Measurements from ENCODE around the gene OGDHL. TPM values are rescaled to one million over a fixed set of nuclear protein-coding genes. Genes with fewer than 3 reads are reported as not detected.
"Not testable (repeated sequence)": the region's sequence is repeated elsewhere in the genome, so short reads cannot be mapped to it uniquely, and the experiment has no call there.

Gene OGDHL
- total RNA-seq, 1 donor from 2014 or later: 0.20 TPM

DNA sequence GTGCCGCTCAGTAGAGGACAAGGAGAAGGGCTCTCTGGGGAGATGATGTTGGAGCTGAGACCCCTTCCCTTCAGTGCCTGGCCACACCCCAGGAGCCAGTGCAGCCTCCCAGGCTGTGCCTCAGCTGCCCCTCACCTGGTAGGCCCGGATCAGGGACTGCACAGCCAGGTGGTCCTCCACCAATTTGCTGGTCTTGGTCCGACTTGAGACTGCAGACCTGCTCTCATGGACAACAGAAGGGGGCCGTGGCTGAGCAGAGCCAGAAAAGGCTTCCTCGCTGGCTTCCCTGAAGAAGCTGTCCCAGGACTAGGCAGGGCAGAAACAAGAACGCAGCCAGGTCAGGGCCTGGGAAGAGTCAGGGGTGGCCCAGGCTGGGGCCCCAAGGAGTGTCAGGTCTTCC, 5.5 kb downstream of the OGDHL start:
- intact Hi-C loops (cut with micrococcal nuclease): no loop called here

DNA sequence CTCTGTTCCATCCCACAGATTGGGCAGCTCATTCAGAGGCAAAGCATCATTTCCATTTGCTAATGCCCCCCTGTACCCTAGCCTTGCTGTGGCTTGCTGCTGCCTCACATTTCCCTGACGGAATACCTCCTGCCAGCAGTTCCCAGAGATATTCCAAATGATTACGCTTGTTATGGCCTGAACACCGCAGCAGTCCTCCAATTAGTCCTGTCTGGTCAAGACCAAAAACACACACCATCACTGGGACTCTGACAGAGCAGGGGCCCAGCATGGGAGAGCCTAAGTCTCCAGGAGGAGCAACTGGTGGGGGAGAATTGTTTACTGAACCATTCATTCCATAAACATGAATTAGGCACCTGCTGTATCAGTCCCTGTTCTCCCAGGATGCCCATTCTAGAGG, 6.1 kb downstream of the OGDHL start:
- intact Hi-C loops (cut with micrococcal nuclease): no loop called here

DNA sequence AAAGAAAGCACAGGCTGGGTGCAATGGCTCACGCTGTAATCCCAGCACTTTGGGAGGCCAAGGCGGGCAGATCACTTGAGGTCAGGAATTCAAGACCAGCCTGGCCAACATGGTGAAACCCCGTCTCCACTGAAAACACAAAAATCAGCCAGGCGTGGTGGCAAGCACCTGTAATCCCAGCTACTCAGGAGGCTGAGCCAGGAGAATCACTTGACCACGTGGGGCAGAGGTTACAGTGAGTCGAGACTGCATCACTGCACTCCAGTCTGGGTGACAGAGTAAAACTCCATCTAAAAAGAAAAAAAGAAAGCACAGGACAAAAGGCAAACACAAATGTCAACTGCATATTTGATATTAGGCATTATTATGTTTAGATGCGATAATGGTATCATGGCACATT, 7.2 kb downstream of the OGDHL start:
- intact Hi-C loops (cut with micrococcal nuclease): not testable (repeated sequence)

DNA sequence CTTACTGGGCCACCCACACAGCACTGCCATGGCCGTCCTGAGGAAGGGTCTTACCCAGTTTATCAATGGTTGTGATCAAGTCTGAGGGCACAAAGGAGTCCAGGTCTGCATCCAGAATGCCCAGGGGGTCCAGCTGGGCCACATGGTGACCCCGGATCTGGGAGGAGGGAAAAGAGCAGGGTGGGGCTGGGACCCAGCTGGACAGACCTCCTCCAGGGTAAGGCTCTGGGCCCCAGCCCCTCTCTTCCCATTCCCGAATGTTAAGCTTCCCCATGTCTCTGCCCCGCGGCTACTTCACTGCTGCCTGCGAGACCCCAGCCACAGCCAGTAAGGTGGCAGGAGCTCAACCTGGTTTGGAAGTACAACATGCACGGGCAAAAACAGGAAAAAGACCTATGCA, 9.5 kb downstream of the OGDHL start:
- intact Hi-C loops (cut with micrococcal nuclease): no loop called here

DNA sequence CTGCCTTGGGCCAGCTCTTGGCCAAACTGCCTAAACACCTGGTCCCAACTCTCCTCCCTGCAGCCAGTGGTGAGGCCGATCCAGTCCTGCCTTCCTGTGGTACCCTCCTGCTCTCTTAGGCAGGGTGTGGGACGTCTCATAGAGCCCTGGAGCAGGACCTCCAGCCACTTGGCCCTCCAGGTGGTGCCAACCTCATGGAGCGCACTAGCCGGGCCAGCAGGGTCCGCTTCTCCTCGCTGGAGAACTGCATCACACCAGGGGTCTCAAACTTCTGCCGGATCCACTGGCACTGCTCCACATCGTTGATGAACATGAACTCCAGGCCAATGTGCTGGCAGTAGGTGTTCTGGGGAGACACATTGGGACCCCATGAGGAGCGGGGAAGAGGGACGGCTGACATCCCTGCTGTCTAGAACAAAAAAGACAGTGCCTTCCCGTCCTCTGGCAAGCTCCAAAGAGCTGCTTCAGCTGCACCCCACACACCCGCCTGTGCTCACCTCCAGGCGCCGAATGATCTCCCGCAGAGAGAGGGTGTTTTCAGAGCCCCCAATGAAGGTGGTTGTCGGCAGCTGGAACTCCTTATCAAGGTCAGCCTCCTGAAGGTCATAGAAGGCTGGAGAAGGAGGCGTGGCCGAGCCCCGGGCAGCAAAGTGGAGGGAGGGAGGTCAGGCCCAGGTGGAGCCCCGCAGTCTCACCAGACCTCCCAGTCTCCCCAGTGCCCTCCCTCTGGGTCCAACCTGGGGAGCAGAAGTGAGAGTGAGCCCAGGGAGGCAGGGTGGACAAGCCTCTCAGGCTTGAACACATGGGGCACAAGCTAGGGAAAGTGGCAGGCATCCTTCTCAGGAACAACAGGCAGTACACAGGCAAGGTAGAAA, 10.2 kb downstream of the OGDHL start:
- intact Hi-C loops (cut with micrococcal nuclease): no loop called here

DNA sequence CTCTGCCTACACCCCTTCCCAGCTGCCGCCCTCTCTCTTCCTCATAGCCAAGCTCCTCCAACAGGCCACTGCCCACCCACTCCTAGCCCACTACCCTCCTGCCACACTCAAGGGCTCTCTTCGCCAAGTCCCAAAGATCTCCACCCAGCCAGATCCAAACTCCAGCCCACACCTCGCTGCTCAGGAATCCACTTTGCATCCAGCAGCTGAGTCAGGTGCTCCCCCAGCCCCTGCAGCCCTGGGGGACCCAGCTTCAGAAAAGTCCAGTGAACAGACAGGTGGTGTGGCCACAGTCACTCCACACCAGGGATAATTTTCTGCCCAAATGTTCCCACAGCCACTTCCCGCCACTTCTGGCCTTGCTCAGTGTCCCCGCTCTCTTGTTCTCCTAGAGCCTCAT, 10.9 kb downstream of the OGDHL start:
- intact Hi-C loops (cut with micrococcal nuclease): no loop called here

DNA sequence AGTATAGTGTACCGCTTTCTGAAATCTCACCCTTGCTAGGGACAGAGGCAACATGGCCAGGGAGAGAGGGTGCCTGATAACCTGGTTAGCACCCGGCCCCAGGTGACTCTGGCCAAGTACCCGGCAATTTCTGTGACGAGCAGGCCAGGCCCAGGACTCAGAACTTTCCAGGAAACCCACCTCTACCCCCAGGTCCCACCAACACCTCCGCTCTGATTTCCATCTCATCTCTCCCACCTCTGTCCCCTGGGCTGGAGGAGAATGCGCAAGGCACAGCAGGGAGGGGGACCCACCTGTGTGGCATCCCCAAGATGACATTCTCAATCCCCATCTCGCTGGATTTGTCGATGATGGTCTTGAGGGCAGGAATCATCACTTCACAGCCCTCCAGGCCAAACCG, 11.6 kb downstream of the OGDHL start:
- intact Hi-C loops (cut with micrococcal nuclease): no loop called here

DNA sequence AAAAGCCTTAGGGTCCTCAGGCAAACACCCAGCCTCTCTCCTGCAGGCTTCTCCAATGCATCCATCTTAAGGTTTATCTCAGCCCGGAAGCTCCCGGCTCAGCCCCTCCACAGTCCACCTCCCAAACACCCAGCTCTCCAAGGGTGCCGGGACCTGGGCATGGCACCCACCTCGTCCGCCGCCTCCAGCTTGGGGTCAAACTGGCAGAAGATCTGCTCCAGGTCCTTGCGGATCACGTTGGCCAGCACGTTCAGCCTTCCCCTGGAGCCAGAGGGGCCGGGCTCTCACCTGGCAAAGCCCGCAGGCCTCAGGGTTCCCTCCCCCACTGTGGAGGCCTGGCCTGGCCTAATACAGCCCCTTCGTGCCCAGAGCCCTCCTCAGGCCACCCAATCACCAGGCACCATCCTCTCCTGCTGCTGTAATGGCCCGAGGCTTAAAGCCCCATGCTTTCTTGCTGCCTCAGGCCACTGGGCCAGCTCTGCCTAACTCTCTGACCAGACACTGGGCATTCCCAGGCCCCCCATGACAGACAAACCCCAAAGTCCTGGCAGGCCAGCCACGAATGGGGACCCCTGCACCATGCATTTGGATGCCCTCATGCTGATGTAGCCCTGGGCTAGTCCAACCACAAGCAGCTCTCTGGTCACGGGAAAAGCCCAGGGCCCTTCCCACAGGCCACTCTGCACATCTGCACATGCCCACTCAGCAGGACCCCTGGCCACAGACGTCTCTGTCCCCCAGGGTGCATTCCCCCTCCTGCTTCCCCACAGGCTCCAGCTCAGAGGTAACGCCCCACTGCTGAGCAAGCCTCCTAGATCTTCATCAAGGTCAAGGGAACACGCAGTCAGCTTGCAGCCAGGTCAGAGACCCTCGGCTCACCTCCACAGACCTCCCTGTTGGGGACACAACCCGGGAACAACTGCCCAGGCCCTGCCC, 12.3 kb downstream of the OGDHL start:
- intact Hi-C loops (cut with micrococcal nuclease): no loop called here

DNA sequence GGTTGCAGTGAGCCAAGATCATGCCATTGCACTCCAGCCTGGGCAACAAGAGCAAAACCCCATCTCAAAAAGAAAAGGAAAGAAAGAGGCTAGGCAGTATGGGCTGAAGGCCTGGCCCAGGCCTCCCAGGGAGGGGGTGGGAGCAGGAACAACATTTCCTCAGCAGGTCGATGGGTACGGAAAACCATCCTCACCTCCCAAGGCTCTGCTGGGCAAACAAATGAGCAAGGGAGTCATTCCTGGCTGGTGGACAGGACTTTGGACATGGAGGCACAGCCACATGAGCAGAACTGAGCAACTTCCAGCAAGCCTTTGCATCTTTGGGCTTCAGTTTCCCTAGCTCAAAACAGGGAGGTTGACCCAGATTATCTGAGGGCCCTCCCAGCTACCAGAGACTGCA, 13.0 kb downstream of the OGDHL start:
- intact Hi-C loops (cut with micrococcal nuclease): no loop called here

DNA sequence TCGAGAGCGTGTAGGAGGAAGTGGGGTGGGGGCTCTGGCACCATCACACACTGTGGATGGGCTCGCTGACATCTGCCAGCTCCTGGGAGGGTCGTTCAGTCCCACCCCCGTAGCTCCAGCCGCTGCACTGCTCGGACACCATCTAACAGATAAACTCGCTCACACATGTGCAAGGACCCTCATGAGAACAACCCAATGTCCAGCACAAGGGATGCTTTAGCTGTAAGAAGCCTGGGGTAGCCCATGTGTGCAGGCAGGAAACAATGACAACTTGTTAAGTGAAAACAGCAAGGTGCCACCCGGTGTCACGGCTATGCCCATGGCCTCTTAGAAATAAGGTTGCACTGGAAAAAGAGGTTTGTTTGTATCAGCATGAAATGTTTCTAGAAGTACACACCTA, 14.1 kb downstream of the OGDHL start:
- intact Hi-C loops (cut with micrococcal nuclease): no loop called here

DNA sequence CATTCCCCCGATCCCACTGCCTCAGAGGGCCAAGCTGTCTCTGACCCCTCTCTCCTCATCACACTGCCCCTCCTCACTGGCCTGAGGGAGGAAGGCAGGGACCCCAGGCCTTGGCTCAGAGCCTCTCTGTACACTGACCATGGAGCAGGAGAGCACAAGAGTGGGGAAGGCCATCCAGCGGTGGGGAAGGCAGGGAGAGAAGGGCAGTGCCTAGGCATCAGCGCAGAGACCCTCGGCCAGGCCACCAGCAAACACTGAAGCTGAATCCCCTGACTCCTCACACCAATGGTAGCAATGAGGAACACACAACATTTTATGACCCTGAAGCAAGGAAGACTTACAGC, 14.8 kb downstream of the OGDHL start:
- intact Hi-C loops (cut with micrococcal nuclease): no loop called here

DNA sequence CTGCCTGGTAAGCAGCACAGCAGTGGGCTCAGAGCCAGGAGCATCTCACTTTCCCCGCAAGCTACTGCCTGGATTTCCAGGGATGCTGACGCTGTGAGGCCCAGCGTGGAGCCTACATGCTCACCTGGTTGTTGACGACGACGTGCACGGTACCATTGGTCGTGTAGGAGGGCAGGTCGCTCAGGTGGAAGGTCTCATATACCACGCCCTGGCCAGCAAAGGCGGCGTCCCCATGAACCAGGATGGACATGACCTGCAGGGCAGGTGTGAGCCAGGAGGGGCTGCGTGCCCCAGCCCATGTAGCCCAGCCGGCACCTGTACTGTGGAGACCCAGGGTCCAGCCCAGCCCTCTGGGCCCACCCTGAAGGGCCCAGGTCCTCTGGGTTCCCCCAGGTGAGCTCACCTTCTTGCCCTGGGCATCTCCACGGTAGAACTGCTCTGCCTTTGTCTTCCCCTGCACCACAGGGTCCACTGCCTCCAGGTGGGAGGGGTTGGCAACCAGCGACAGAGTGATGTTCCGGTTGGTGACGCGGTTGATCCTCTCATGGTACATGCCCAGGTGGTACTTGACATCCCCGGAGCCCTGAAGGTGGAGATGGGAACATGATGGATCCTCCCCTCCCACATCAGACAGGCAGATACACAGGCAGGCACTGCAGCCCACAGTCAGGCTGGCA, 15.4 kb downstream of the OGDHL start:
- intact Hi-C loops (cut with micrococcal nuclease): no loop called here

DNA sequence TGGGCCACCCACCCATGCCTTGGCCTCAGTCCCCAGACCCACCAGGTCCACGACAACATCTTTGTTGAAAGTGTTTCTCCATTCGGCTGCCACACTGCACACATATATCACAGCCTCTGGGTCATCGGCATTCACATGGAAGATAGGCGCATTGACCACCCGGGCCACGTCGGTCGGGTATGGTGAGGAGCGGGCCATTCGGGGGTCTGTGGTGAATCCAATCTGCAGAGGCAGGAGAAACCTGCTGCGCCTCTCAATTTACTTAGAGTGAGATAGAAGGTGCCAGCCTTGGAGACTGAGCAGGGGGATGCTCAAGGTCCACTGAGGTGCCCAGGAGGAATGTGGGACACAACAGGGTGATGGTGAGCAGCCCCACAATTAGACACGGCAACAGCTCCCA, 16.4 kb downstream of the OGDHL start:
- intact Hi-C loops (cut with micrococcal nuclease): no loop called here

DNA sequence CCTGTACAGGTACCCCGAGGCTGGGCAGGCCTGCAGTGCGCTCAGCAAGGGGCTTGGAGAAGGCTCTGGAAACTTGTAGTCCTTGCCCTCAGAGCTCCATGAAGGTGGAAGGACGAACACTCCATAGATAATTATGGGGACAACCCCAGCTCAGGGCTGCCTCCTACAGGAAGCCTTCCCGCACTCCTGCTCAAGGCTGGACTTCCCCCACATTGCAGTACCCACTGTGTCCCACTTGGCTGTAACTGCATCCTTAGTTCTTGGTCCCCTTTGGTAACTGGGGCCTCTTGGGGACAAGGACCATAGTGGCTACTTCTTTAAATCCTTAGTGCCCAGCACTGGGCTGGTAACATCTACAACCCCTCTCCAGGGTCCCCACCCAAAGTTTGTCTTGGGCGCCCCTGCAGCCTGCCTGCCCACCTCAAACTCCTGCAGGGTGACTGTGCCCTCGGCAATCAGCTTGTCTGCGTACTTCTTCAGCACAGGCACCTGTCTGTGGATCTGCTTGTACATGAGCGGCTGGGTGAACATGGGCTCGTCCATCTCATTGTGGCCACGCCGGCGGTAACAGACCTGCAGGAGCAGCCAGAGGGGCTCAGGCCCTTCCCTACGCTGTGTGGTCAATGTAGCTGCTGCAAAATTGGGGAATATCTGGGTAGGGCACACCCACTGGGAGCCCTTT, 17.1 kb downstream of the OGDHL start:
- intact Hi-C loops (cut with micrococcal nuclease): no loop called here

DNA sequence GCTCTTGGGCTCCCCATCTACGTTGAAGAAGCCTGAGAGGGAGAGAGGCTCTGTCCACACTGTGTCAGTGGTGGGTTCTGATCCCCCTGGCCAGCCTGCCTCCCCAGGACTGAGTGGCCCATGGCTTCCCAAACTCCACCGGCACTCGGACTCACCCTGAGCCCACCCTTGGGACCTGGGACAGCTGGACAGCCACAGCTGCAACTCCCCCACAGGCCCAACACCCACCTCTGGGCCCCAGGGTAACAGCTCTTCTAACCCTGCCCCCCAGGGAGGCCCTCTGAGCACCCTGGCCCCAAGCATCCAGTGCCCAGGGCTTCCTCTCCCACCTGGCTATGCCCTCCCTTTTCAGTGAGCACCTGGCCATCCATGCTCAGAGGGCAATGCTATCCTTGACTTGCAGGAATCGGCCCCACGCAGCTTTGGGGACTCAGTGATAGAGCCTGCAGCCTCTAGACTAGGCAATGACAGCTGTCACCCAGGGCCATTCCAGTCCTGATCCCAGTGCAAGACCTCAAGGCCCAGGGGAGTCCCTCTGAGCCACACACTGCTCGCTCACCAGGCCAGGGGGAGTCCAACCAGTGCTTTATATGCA, 17.9 kb downstream of the OGDHL start:
- intact Hi-C loops (cut with micrococcal nuclease): no loop called here

DNA sequence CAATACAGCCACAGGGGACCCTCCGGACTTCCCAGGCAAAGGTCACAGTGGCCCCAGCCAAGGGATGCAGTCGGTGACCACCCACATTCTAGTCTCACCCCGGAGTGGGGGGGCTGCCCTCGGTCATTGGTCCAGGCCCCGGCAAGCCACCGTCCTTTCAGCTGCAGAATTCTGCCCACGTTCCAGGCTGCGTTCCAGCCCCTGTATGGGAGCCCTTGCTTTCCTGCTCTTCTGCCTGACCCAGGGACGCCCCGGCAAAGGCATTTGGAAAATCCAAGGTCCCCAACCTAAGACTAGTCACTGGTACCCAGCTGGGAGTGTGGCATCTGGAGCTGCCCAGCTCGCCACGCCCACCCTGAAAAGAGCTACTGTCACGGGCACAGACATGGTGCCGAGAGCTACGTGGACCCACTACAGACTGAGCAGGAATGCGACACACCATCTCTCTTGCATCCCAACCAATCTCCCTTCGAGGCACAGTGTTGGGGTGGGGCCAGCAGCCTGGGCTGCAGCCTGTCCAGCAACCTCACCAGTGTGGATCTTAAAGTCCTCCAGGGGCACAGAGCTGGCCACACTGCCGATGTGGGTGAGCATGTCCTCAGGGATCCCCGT, 18.6 kb downstream of the OGDHL start:
- intact Hi-C loops (cut with micrococcal nuclease): no loop called here

DNA sequence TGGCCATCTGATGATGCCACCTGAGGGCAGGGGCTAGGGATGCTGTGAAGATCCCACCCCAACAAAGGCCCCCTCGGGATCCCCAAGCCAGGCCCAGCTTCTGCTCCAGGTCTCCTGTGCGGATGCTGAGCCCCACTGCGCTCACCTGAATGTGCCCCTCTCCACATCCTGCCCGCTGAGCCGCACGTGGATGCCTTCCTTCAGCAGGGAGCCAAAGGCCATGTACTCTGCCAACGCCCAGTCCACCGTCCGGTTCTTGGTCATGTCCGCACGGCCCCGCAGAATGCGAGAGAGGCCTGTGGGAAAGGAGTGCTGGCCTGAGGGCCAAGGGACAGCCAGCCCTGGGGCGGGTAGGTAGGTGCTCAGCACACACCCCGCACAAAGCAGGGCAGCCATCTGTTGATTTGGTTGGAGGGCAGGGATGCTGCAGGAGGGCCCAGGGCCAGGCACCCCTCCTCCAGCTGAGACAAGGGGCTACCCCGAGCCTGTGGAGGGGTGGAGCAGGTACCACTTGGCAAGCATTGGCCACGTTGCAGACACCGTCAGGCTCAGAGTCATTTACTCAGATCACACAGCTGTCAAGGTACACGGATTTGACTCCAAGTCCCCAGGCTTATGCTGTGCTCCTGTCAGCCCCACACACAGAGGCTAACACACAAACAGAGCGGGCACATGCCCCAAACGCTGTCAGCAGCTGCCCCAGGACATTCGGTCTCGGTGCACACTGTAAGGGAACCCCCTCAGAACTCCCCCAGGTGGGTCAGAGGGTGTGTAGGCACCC, 19.2 kb downstream of the OGDHL start:
- intact Hi-C loops (cut with micrococcal nuclease): no loop called here

DNA sequence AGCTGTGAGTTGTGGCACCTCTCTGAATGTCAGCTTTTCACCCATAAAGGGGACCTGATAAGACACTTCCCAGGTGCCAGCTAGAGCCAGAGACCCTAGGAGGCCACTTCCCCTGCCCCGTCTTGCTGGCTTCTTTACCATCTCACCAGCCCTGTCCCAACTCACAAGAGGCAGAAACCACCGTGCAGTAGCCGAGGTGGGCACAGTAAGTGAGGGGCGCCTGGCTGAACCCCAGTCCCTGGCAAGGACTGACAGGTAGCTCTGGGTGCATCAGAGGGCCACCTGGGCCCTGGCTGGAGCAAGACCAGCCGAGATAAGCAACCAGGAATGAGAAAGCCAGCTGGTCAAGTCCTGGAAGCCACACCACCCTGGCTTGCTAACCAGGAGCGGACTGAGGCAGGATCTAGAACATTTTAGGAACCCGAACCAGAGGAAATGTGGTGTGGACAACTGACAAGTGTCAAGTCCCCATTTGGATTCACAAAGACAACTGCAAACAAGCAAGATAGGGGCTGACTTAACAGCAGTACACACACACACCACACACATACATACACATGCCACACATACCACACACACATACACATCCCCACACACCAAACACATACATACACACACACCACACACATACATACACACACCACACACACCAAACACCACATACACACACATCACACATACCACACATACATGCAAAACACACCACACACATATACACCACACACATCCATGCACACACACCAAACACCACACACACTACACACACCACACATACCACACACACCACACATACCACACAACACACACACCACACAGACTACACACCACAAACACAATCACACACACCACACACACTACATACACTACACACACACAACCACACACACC, 20.8 kb downstream of the OGDHL start:
- intact Hi-C loops (cut with micrococcal nuclease): no loop called here

Measured in T-helper 2 cell treated with Interferon-gamma antibody and Interleukin-4, amounts not matched to agents 100 ng/mL and 5 ng/mL, for 36 hours (primary cell).